ENCODE data around the gene MCMBP. TPM values are rescaled to one million over a fixed set of nuclear protein-coding genes. Genes with fewer than 3 reads are reported as not detected.

The MCMBP gene
- total RNA-seq, 1 experiment from 2014 or later = 108 TPM

DNA sequence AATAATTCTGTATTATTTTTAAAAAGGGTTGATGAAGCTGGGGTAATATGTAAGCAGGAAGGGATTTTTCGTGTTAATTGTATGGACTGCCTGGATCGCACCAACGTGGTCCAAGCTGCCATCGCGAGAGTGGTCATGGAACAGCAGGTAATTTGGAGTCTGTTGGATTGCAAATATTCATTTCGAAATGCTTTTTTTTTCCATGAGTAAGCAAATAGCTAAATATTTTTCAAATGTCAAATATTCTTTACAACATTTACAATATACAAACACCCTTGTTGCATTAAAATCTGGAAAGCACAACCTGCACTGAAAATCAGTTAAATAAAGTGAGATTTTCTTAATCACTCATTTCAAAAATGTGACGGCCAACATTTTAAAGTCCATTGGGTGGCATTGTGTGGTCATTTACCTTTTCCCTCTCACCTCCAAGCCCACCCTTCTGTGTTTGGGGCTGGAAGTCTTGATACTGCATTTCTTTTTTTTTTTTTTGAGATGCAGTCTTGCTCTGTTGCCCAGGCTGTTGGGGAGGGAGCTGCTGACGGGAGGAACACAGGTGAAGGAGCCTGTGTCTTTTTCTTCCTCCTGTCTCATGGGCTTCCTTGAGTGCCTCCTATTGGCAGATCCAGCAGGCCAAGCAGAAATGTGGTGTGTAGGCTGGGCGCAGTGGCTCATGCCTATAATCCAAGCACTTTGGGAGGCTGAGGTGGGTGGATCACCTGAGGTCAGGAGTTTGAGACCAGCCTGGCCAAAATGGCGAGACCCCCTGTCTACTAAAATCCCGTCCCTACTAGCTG is 66.1 kb downstream of the MCMBP start:
- POLR2A ChIA-PET (ENCODE audit: low non-redundant PET) = no interaction called here
- TF ChIP-seq EZH2 (IDR thresholded peaks at IDR 0.05; ENCODE audit: borderline replicate concordance, low read depth, low read length, poor library complexity, severe bottlenecking) = no peak
- TF ChIP-seq, protein P1, sequence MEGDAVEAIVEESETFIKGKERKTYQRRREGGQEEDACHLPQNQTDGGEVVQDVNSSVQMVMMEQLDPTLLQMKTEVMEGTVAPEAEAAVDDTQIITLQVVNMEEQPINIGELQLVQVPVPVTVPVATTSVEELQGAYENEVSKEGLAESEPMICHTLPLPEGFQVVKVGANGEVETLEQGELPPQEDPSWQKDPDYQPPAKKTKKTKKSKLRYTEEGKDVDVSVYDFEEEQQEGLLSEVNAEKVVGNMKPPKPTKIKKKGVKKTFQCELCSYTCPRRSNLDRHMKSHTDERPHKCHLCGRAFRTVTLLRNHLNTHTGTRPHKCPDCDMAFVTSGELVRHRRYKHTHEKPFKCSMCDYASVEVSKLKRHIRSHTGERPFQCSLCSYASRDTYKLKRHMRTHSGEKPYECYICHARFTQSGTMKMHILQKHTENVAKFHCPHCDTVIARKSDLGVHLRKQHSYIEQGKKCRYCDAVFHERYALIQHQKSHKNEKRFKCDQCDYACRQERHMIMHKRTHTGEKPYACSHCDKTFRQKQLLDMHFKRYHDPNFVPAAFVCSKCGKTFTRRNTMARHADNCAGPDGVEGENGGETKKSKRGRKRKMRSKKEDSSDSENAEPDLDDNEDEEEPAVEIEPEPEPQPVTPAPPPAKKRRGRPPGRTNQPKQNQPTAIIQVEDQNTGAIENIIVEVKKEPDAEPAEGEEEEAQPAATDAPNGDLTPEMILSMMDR (conservative IDR thresholded peaks at IDR 0.05; ENCODE audit: low read depth, low read length) = no peak

DNA sequence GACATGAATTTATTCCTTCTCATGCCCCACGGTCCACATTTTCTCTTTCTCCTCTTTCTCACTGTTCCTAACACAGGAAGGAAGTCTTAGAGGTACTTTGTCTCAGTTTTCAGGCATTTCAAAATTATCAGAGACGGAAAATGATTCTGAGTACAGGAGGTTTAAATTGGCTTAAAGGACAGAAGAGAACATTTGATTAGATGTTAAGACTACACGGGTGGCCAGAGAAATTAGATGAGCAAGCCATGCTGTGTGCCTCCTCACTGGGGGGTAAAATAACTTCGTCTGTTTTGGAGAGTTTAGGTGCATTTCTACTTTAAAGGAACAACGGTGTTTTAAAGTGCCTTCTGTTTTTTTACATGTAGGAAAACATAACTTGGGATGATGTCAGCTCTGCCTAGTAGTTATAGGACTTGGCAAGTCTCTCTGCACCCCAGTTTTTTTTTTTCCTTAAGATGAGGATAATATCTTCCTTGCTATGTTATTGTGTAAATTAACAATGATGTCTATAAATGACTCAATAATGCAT is 66.9 kb downstream of the MCMBP start:
- peaks cover 34% of the 10 kb centered on the region for H3K4me1 ChIP-seq (ENCODE audit: insufficient read depth, low read length, poor library complexity, severe bottlenecking)
- intact Hi-C loops (cut with micrococcal nuclease; ENCODE audit: unreplicated experiment) = no loop called here
- no peak for TF ChIP-seq EZH2 (IDR thresholded peaks at IDR 0.05; ENCODE audit: borderline replicate concordance, low read depth, low read length, poor library complexity, severe bottlenecking)
- no peaks in the 10 kb centered on the region for H3K27me3 ChIP-seq (replicated peaks; ENCODE audit: insufficient read depth, low read depth, low read length, poor library complexity)
- CTCF ChIA-PET = no interaction called here
- H3K27ac ChIP-seq (ENCODE audit: low read depth, low read length, poor library complexity, severe bottlenecking) = peak overlapping the region; percentile 76
- POLR2A ChIA-PET (ENCODE audit: low non-redundant PET) = interaction anchor here (0.6 kb wide), 1 partner anchor 25 kb away, joined by 6 read pairs; no protein-coding TSS in a partner anchor
- no peaks in the 10 kb centered on the region for H3K9me3 ChIP-seq (ENCODE audit: low read depth, low read length, poor library complexity, severe bottlenecking)
- H3K4me3 ChIP-seq (ENCODE audit: low read depth, low read length, poor library complexity, severe bottlenecking) = no peak overlapping the region
- DNase-seq (ENCODE audit: low spot score) = peak; percentile 85
- H3K36me3 ChIP-seq (ENCODE audit: insufficient read depth, low read length, poor library complexity, severe bottlenecking) = no peaks in the 10 kb centered on the region
- no TSS peak for BruUV-seq (replicated peaks)

More for the DNA sequence above, 66.1 kb downstream of the MCMBP start:
- BruUV-seq (replicated peaks) = no TSS peak
- no peaks in the 10 kb centered on the region for H3K36me3 ChIP-seq (ENCODE audit: insufficient read depth, low read length, poor library complexity, severe bottlenecking)
- H3K4me1 ChIP-seq (ENCODE audit: insufficient read depth, low read length, poor library complexity, severe bottlenecking) = peaks cover 39% of the 10 kb centered on the region
- CTCF ChIA-PET = no interaction called here
- H3K27me3 ChIP-seq (replicated peaks; ENCODE audit: insufficient read depth, low read depth, low read length, poor library complexity) = no peaks in the 10 kb centered on the region
- H3K27ac ChIP-seq (ENCODE audit: low read depth, low read length, poor library complexity, severe bottlenecking) = no peak overlapping the region
- H3K9me3 ChIP-seq (ENCODE audit: low read depth, low read length, poor library complexity, severe bottlenecking) = no peaks in the 10 kb centered on the region
- DNase-seq (ENCODE audit: low spot score) = no peak
- intact Hi-C loops (cut with micrococcal nuclease; ENCODE audit: unreplicated experiment) = no loop called here
- H3K4me3 ChIP-seq (ENCODE audit: low read depth, low read length, poor library complexity, severe bottlenecking) = no peak overlapping the region

DNA sequence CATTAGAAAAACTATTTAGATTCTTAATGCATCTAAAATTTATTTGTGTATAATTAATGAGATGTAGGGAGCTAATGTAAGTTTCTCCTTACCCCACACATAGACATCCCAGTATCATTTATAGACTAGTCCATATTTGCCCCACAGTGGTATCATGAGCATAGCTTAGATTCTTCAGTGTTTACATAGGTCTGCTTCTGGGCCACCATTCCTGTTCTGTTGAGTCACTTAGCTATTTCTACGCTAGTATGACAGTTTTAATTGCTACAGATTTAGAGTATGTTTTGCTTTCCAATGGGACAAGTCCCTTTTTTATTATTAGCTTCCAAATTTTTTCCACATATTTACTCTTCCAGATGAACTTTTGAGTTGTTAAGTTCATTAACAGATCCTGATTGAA is 69.4 kb downstream of the MCMBP start:
- no peak overlapping the region for H3K27ac ChIP-seq (ENCODE audit: low read depth, low read length, poor library complexity, severe bottlenecking)
- no TSS peak for BruUV-seq (replicated peaks)
- intact Hi-C loops (cut with micrococcal nuclease; ENCODE audit: unreplicated experiment) = no loop called here
- H3K9me3 ChIP-seq (ENCODE audit: low read depth, low read length, poor library complexity, severe bottlenecking) = no peaks in the 10 kb centered on the region
- POLR2A ChIA-PET (ENCODE audit: low non-redundant PET) = no interaction called here
- peaks cover 34% of the 10 kb centered on the region for H3K4me1 ChIP-seq (ENCODE audit: insufficient read depth, low read length, poor library complexity, severe bottlenecking)
- CTCF ChIA-PET = no interaction called here
- TF ChIP-seq, protein P1 (conservative IDR thresholded peaks at IDR 0.05; ENCODE audit: low read depth, low read length) = no peak
- no peak for TF ChIP-seq EZH2 (IDR thresholded peaks at IDR 0.05; ENCODE audit: borderline replicate concordance, low read depth, low read length, poor library complexity, severe bottlenecking)
- no peak for DNase-seq (ENCODE audit: low spot score)
- H3K36me3 ChIP-seq (ENCODE audit: insufficient read depth, low read length, poor library complexity, severe bottlenecking) = no peaks in the 10 kb centered on the region
- H3K4me3 ChIP-seq (ENCODE audit: low read depth, low read length, poor library complexity, severe bottlenecking) = no peak overlapping the region
- no peaks in the 10 kb centered on the region for H3K27me3 ChIP-seq (replicated peaks; ENCODE audit: insufficient read depth, low read depth, low read length, poor library complexity)

Measured in A673 (cell line).